Karpas-422 (cell line): ENCODE results near the gene MCC. TPM values are rescaled to one million over a fixed set of nuclear protein-coding genes. Genes with fewer than 3 reads are reported as not detected.
A peak's percentile ranks its signal among the peaks of the same experiment; 100 is the strongest.
"Not testable (repeated sequence)": the region's sequence is repeated elsewhere in the genome, so short reads cannot be mapped to it uniquely, and the experiment has no call there.

ENCODE experiments used
- DNase-seq: peaks from one replicate; pipeline ENCODE4 v3.0.0-alpha.2; 2015
- H2AFZ ChIP-seq: fragments of 200-600 bp; sonication (generic); 2 replicates; pipeline ENCODE4 v1.6.1; 2014; ENCODE audit warnings: antibody characterized with exemption, low read length, mixed read lengths
- H3K27ac ChIP-seq: fragments of 200-600 bp; sonication (generic); 2 replicates; pipeline ENCODE4 v1.5.1; 2014; ENCODE audit warnings: mild to moderate bottlenecking, low read length, moderate library complexity
- H3K27me3 ChIP-seq: fragments of 200-600 bp; sonication (generic); 2 replicates; pipeline ENCODE4 v1.6.1; 2014; ENCODE audit warnings: low read length, mixed read lengths
- H3K36me3 ChIP-seq: fragments of 200-600 bp; sonication (generic); 2 replicates; pipeline ENCODE4 v1.6.1; 2014; ENCODE audit warnings: low read length, mixed read lengths; ENCODE audit not compliant: insufficient read depth
- H3K4me1 ChIP-seq: fragments of 200-600 bp; sonication (generic); 2 replicates; pipeline ENCODE4 v1.6.1; 2014; ENCODE audit warnings: mild to moderate bottlenecking, low read length, mixed read lengths
- H3K4me2 ChIP-seq: fragments of 200-600 bp; sonication (generic); 2 replicates; pipeline ENCODE4 v1.6.1; 2014; ENCODE audit warnings: low read length, low read depth, mild to moderate bottlenecking; ENCODE audit not compliant: poor library complexity, severe bottlenecking
- H3K4me3 ChIP-seq: fragments of 200-600 bp; sonication (generic); 2 replicates; pipeline ENCODE4 v1.5.1; 2014; ENCODE audit warnings: mild to moderate bottlenecking, antibody characterized with exemption, low read length, mixed read lengths
- H3K79me2 ChIP-seq: fragments of 200-600 bp; sonication (generic); 2 replicates; pipeline ENCODE4 v1.6.1; 2014; ENCODE audit warnings: mild to moderate bottlenecking, low read length, mixed read lengths
- H3K9ac ChIP-seq: fragments of 200-600 bp; sonication (generic); 2 replicates; pipeline ENCODE4 v1.6.0; 2014; ENCODE audit warnings: low read length
- H3K9me2 ChIP-seq: fragments of 200-600 bp; sonication (generic), shearing (Covaris generic); replicated peaks from 2 replicates; pipeline ENCODE4 v1.6.0; 2014; ENCODE audit warnings: mild to moderate bottlenecking, low read length, moderate library complexity; ENCODE audit not compliant: insufficient read depth
- H3K9me3 ChIP-seq: fragments of 300-700, 200-600 bp; sonication (generic); 2 replicates; pipeline ENCODE4 v1.6.1; 2014; ENCODE audit warnings: low read length, mixed read lengths
- H4K20me1 ChIP-seq: fragments of 200-600 bp; sonication (generic); 2 replicates; pipeline ENCODE4 v1.6.1; 2014; ENCODE audit warnings: mild to moderate bottlenecking, antibody characterized with exemption, low read length, low read depth; ENCODE audit not compliant: insufficient read depth
- total RNA-seq: library from RNA; depleted of rRNA; stranded (reverse); fragments of >200 nt; shearing (Covaris generic); gene quantifications from 2 replicates; pipeline ENCODE4 v1.2.3, GENCODE V29; 2014; ENCODE audit warnings: low replicate concordance

Gene MCC
- total RNA-seq, 1 experiment from 2014 or later, result 5.5 TPM

DNA sequence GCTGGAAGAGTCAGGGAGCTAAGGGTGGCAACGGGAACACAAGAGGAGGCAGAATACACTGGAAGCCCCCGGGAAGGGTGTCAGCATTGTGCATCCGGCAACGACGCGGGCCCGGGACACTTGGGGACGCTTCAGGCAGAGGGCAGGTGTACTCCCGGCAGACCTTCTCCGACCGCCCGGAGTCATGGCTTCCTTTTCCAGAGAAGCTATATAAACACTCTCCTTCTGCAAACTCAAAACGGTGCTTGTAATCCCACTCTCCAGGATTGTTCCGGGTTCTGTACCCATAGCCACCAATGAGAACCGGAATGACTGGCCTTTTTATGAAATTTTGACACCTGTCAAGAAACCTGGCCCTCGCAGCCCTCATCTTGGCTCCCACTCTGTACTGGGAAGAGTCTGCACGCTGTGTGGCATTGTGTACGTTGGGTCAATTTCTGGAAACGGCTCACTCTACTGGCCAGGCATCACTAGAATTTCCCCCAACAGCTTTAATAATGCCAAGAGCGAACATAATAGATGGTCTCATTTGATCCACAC lies 462 bp upstream of the MCC start:
- H2AFZ ChIP-seq, result no peak overlapping the region

DNA sequence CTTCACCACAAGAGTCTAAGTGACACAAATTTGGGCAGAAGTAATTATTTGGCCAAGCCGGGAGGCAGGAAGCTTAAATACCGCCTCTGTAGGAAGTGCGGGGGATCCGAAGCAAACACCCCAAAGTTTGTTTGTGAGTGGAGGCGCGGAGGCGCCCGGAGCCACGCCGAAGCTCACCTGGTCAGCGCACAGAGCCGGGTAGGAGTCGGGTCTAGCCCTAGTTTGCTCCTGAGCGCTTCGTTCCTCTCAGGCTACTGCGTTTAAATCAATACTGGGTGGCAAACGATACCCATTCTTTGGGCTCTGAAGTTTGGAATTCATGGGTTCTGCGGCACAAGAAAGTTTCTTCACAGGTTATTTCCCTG lies 855 bp downstream of the MCC start:
- Histone ChIP-seq H3K79me2 (no peaks in the 10 kb centered on the region), H3K4me3 (no peak overlapping the region), H3K9me3 (peaks cover 4% of the 10 kb centered on the region; the same call in 1 of the 2 replicates), H2AFZ (no peak overlapping the region), H3K4me1 (no peaks in the 10 kb centered on the region), H3K9ac (no peak overlapping the region), H3K9me2 (no peaks in the 10 kb centered on the region), H3K36me3 (no peaks in the 10 kb centered on the region), H3K4me2 (no peak overlapping the region), H3K27me3 (no peaks in the 10 kb centered on the region; the same call in 1 of the 2 replicates), H3K27ac (no peak overlapping the region), H4K20me1 (no peaks in the 10 kb centered on the region)
- no peak for DNase-seq

More for the DNA sequence above, 462 bp upstream of the MCC start:
- Histone ChIP-seq H3K4me2 (no peak overlapping the region), H4K20me1 (no peaks in the 10 kb centered on the region), H3K4me3 (no peak overlapping the region), H3K27ac (no peak overlapping the region), H3K9ac (no peak overlapping the region), H3K36me3 (no peaks in the 10 kb centered on the region), H3K79me2 (no peaks in the 10 kb centered on the region), H3K27me3 (no peaks in the 10 kb centered on the region; the same call in 1 of the 2 replicates), H3K4me1 (no peaks in the 10 kb centered on the region), H3K9me3 (peaks cover 4% of the 10 kb centered on the region; the same call in 1 of the 2 replicates), H3K9me2 (no peaks in the 10 kb centered on the region)
- DNase-seq, result no peak

DNA sequence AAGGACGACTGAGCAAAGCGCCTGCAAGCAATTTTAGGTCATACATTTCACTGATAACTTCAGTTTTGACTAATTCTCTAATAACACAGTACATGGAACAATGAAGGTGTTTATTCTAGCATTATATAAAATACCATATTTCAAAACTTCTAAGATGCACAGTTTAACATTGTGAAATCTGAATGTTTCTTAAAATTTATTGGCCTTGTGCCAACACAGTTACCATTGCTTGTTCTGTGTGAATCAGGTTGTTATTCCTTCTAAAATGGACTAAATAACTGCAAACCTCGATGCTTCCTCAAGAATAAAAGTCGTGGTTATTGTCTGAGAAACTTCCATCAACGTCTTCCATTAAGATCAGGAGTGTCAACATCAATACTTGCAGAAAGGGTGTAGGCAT lies 8.0 kb downstream of the MCC start:
- Histone ChIP-seq H3K27ac (no peak overlapping the region), H3K79me2 (no peaks in the 10 kb centered on the region), H3K9me2 (no peaks in the 10 kb centered on the region), H3K27me3 (no peaks in the 10 kb centered on the region), H3K4me3 (no peak overlapping the region), H3K36me3 (no peaks in the 10 kb centered on the region), H2AFZ (no peak overlapping the region), H3K4me1 (no peaks in the 10 kb centered on the region), H3K9me3 (no peaks in the 10 kb centered on the region), H3K9ac (no peak overlapping the region), H4K20me1 (no peaks in the 10 kb centered on the region), H3K4me2 (no peak overlapping the region)
- DNase-seq, result no peak

DNA sequence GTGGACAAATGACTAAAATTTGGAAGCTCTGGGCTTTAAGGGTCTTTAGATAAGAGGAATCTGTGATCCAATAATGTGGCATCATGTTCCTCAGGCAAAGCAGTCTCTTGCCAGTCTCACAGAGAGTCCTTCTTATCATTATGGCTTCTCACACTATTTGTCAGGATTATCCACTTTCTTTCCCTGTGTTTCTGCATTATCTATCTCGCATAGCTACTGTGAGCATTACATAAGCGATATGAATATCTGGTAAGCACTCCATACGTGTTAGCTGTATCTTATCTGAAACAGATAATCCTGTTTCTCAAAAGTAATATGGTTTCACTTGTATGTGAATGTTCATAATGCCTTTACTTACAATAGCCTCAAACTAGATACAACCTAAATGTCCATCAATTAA lies 9.6 kb downstream of the MCC start:
- no peak overlapping the region for H3K27ac ChIP-seq
- H3K9me3 ChIP-seq, result no peaks in the 10 kb centered on the region
- no peak overlapping the region for H3K4me3 ChIP-seq
- H3K36me3 ChIP-seq, result no peaks in the 10 kb centered on the region
- DNase-seq, result no peak
- no peak overlapping the region for H3K9ac ChIP-seq
- no peaks in the 10 kb centered on the region for H4K20me1 ChIP-seq
- H2AFZ ChIP-seq, result no peak overlapping the region
- H3K79me2 ChIP-seq, result no peaks in the 10 kb centered on the region
- no peak overlapping the region for H3K4me2 ChIP-seq
- H3K9me2 ChIP-seq, result no peaks in the 10 kb centered on the region
- no peaks in the 10 kb centered on the region for H3K27me3 ChIP-seq
- no peaks in the 10 kb centered on the region for H3K4me1 ChIP-seq

DNA sequence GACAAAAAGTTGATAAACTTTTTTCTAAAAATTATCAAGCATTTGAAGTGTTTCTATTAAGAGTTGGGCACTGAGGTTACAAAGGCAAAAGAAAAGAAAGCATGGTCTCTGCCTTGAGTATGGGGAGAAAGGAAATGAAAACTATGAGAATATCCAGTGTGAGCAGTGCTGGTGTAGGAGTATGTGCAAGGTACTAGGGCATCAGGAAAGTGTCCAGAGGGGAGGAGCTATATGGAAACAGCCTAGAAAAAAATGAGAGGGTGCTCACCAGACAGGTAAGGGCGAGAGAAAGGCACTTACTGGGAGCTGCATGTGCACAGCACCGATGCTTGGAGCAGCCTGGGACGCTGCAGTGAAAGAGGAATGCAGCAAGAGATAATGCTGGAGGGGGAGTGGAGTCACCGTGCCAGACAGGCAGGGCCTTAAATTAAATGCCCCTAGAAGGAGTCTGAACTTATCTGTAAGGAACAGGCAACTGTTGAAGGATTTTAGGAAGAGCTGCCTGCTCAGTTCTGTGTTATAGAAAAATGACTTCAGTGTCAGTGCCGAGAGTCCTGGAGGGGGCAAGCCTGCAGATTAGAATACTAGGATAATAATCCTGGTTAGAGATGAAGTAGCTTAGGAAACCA lies 14.0 kb downstream of the MCC start:
- Histone ChIP-seq H3K4me3 (no peak overlapping the region), H3K4me2 (no peak overlapping the region), H3K36me3 (no peaks in the 10 kb centered on the region)

DNA sequence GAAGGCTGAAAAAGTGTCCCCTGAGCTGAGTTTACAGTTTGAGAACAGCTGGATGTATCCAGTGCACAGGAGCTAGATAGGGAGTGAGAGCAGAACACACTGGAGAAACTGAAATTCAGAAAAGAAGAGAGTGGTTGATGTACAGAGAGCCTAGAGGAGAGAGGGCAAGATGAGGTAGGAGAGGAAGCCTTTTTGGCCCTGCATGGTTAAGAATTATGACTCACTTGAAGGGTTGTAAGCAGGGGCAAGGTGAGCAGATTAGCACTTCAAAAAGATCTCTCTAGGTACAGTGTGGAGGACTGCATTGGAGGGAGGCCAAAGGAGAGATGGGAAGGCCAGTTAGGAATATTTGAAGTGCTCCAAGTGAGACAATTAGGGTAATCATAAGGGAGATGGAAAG lies 25.2 kb downstream of the MCC start:
- H3K36me3 ChIP-seq, result no peaks in the 10 kb centered on the region
- no peaks in the 10 kb centered on the region for H3K4me1 ChIP-seq
- no peak for DNase-seq
- no peaks in the 10 kb centered on the region for H3K27me3 ChIP-seq
- H2AFZ ChIP-seq, result no peak overlapping the region
- no peak overlapping the region for H3K27ac ChIP-seq
- H3K4me2 ChIP-seq, result no peak overlapping the region
- H3K4me3 ChIP-seq, result no peak overlapping the region
- no peaks in the 10 kb centered on the region for H4K20me1 ChIP-seq
- H3K9me2 ChIP-seq, result no peaks in the 10 kb centered on the region
- H3K79me2 ChIP-seq, result no peaks in the 10 kb centered on the region
- H3K9me3 ChIP-seq, result no peaks in the 10 kb centered on the region
- H3K9ac ChIP-seq, result no peak overlapping the region

More for the DNA sequence above, 14.0 kb downstream of the MCC start:
- Histone ChIP-seq H2AFZ (0 out of 2 replicates have a peak overlapping the region, but pooled peaks have one; percentile 15), H4K20me1 (no peaks in the 10 kb centered on the region), H3K9ac (no peak overlapping the region), H3K79me2 (no peaks in the 10 kb centered on the region), H3K9me2 (no peaks in the 10 kb centered on the region), H3K27ac (no peak overlapping the region), H3K9me3 (no peaks in the 10 kb centered on the region), H3K4me1 (no peaks in the 10 kb centered on the region), H3K27me3 (no peaks in the 10 kb centered on the region)
- DNase-seq, result no peak

DNA sequence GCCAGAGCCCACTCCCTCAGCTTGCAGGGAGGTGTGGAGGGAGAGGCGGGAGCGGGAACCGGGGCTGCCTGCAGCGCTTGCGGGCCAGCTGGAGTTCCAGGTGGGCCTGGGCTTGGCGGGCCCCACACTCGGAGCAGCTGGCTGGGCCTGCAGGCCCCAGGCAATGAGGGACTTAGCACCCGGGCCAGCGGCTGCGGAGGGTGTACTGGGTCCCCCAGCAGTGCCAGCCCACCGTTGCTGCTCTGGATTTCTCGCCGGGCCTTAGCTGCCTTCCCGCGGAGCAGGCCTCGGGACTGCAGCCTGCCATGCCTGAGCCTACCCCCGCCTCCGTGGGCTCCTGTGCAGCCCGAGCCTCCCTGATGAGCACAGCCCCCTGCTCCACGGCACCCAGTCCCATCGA lies 31.1 kb downstream of the MCC start:
- not testable (repeated sequence) for H3K9me3 ChIP-seq, H3K9me2 ChIP-seq, DNase-seq, H3K4me3 ChIP-seq, H2AFZ ChIP-seq, H4K20me1 ChIP-seq, H3K9ac ChIP-seq, H3K79me2 ChIP-seq, H3K36me3 ChIP-seq, H3K4me2 ChIP-seq, H3K27me3 ChIP-seq, H3K27ac ChIP-seq
- peaks cover 14% of the 10 kb centered on the region for H3K4me1 ChIP-seq

DNA sequence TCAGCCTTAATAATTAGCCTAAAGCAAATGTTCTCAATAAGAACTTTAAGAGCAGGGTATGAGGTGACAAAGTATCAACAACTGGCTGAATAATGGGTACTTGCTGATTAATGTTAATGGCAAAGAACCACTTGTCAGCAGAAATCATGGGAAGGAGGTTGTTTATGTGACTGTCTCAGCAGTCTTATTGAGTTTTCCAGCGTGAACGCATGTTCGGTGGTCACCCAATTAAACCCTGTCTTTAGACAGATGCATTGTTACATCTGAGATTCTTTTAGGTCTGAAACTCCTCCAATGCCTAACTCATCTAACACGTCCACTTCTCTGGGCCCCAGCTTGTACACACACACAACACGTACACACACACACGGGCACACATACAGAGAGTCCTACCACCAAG lies 35.3 kb downstream of the MCC start:
- peak overlapping the region; percentile 50 for H3K27ac ChIP-seq
- H3K79me2 ChIP-seq, result no peaks in the 10 kb centered on the region
- no peak for DNase-seq
- no peak overlapping the region for H2AFZ ChIP-seq
- no peaks in the 10 kb centered on the region for H4K20me1 ChIP-seq
- H3K4me3 ChIP-seq, result no peak overlapping the region
- no peak overlapping the region for H3K9ac ChIP-seq
- no peaks in the 10 kb centered on the region for H3K36me3 ChIP-seq
- peak overlapping the region; percentile 13 for H3K4me2 ChIP-seq
- no peaks in the 10 kb centered on the region for H3K9me3 ChIP-seq
- no peaks in the 10 kb centered on the region for H3K9me2 ChIP-seq
- peaks cover 34% of the 10 kb centered on the region for H3K4me1 ChIP-seq
- H3K27me3 ChIP-seq, result no peaks in the 10 kb centered on the region
